Measurements from ENCODE around the gene RPTOR. TPM values are rescaled to one million over a fixed set of nuclear protein-coding genes. Genes with fewer than 3 reads are reported as not detected.

The RPTOR gene
- total RNA-seq, 1 donor from 2014 or later = 32.0 TPM

DNA sequence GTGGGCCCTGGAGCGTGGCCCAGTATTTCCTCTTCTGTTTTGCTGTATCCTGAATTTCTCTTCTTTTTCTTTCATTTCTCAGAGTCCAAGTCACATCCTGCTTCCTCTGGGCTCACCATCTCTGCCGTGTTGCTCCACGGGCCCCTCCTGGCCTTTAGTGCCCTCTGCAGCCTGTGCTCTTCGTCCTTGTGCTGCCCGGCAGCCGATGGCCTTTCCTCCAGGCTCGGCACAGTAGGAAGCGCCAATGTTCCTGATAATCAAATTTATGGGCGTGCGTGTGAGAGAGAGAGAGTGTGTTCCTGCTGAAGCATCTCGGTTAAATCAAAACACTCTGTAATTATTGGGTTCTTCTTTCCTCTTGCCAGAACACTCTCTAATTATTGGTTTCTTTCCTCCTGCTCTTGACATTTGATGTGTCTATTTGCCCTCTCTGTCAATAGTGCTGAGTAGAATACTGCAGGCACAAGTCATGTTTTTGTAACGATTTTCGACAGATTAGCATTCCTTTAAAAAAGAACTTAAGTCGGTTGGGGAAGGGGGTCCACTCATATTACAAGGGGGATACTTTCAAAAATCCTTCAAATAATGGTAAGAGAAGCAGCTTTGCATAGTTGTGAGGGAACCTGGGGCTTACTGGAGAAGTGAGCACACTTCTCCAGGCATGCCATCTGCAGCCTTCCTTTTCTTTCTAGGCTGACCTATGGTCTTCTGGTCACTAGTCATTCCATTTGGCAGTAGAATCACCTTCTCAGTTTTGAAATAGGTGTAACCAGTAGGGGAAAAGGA lies 126.6 kb downstream of the RPTOR start:
- Histone ChIP-seq H3K9me3 (ENCODE audit: insufficient read depth, low read depth, low read length) (no peaks in the 10 kb centered on the region), H3K4me3 (ENCODE audit: insufficient read depth, low read depth, low read length) (no peak overlapping the region), H3K4me2 (ENCODE audit: low read length) (no peak overlapping the region), H3K27ac (ENCODE audit: low read depth, low read length) (no peak overlapping the region), H3K9ac (ENCODE audit: low read length) (no peak overlapping the region), H3K4me1 (ENCODE audit: insufficient read depth, low read length) (peaks cover 11% of the 10 kb centered on the region), H3K27me3 (ENCODE audit: insufficient read depth, low read length) (no peaks in the 10 kb centered on the region), H3K36me3 (ENCODE audit: insufficient read depth, low read length) (no peaks in the 10 kb centered on the region), H2AFZ (ENCODE audit: low read depth, low read length) (no peak overlapping the region), H3K79me2 (ENCODE audit: insufficient read depth, low read length) (peaks cover 48% of the 10 kb centered on the region), H4K20me1 (ENCODE audit: insufficient read depth, low read length) (peaks cover 60% of the 10 kb centered on the region)
- Mint-ChIP-seq H3K4me3 (ENCODE audit: unreplicated experiment) (no peak overlapping the region), H3K27me3 (ENCODE audit: low read depth, unreplicated experiment) (no peaks in the 10 kb centered on the region), H3K4me1 (ENCODE audit: low read depth, unreplicated experiment) (peaks cover 26% of the 10 kb centered on the region), H3K36me3 (ENCODE audit: low read depth, unreplicated experiment) (peaks cover 14% of the 10 kb centered on the region), H3K9me3 (ENCODE audit: unreplicated experiment) (no peaks in the 10 kb centered on the region), H3K27ac (ENCODE audit: unreplicated experiment) (no peak overlapping the region)
- FAIRE-seq (no peak), DNase-seq (ENCODE audit: low read depth) (no peak)
- TF ChIP-seq, protein P1, sequence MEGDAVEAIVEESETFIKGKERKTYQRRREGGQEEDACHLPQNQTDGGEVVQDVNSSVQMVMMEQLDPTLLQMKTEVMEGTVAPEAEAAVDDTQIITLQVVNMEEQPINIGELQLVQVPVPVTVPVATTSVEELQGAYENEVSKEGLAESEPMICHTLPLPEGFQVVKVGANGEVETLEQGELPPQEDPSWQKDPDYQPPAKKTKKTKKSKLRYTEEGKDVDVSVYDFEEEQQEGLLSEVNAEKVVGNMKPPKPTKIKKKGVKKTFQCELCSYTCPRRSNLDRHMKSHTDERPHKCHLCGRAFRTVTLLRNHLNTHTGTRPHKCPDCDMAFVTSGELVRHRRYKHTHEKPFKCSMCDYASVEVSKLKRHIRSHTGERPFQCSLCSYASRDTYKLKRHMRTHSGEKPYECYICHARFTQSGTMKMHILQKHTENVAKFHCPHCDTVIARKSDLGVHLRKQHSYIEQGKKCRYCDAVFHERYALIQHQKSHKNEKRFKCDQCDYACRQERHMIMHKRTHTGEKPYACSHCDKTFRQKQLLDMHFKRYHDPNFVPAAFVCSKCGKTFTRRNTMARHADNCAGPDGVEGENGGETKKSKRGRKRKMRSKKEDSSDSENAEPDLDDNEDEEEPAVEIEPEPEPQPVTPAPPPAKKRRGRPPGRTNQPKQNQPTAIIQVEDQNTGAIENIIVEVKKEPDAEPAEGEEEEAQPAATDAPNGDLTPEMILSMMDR (IDR thresholded peaks at IDR 0.05; ENCODE audit: insufficient read depth, low read depth, low read length) = no peak
- no peak for TF ChIP-seq EZH2 (IDR thresholded peaks at IDR 0.05; ENCODE audit: insufficient read depth, low read length)

DNA sequence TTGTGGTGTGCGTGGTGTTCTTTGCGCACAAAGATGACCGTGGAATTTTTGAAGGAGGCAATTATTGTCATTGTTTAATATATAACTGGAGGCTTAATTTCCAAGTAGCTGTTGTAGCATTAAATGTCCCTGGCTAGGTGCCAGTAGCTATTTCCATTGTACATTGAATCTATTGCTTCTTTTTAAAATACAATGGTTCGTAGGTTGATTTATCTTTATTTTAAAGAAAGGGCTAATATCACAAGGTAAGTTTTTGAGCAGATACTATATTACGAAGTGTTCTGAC lies 127.1 kb downstream of the RPTOR start:
- Mint-ChIP-seq H3K27ac (ENCODE audit: unreplicated experiment) (no peak overlapping the region), H3K36me3 (ENCODE audit: low read depth, unreplicated experiment) (peaks cover 14% of the 10 kb centered on the region), H3K4me3 (ENCODE audit: unreplicated experiment) (no peak overlapping the region), H3K9me3 (ENCODE audit: unreplicated experiment) (no peaks in the 10 kb centered on the region), H3K27me3 (ENCODE audit: low read depth, unreplicated experiment) (no peaks in the 10 kb centered on the region), H3K4me1 (ENCODE audit: low read depth, unreplicated experiment) (peaks cover 26% of the 10 kb centered on the region)
- Histone ChIP-seq H3K4me1 (ENCODE audit: insufficient read depth, low read length) (peaks cover 11% of the 10 kb centered on the region), H3K79me2 (ENCODE audit: insufficient read depth, low read length) (peaks cover 51% of the 10 kb centered on the region), H3K27me3 (ENCODE audit: insufficient read depth, low read length) (no peaks in the 10 kb centered on the region), H3K9me3 (ENCODE audit: insufficient read depth, low read depth, low read length) (no peaks in the 10 kb centered on the region), H3K27ac (ENCODE audit: low read depth, low read length) (no peak overlapping the region), H3K4me2 (ENCODE audit: low read length) (no peak overlapping the region), H2AFZ (ENCODE audit: low read depth, low read length) (no peak overlapping the region), H4K20me1 (ENCODE audit: insufficient read depth, low read length) (peaks cover 58% of the 10 kb centered on the region), H3K9ac (ENCODE audit: low read length) (no peak overlapping the region), H3K4me3 (ENCODE audit: insufficient read depth, low read depth, low read length) (no peak overlapping the region), H3K36me3 (ENCODE audit: insufficient read depth, low read length) (no peaks in the 10 kb centered on the region)
- DNase-seq (ENCODE audit: low read depth) (no peak), FAIRE-seq (no peak)
- TF ChIP-seq, protein P1 (IDR thresholded peaks at IDR 0.05; ENCODE audit: insufficient read depth, low read depth, low read length) = no peak
- TF ChIP-seq EZH2 (IDR thresholded peaks at IDR 0.05; ENCODE audit: insufficient read depth, low read length) = no peak
